Kidney (tissue), 14 donors: ENCODE data around the gene ADRA2C. TPM values are rescaled to one million over a fixed set of nuclear protein-coding genes. Genes with fewer than 3 reads are reported as not detected.

ENCODE experiments used
- DNase-seq, 5 donors: peaks; one replicate each; pipeline ENCODE4 v3.0.0-alpha.2; 2013 to 2020
- FAIRE-seq: peaks from 2 replicates; lab custom pipeline; 2012; peaks lifted over from hg19 to GRCh38; lab: Jason Lieb, UNC
- H3K27ac ChIP-seq, 2 donors: one replicate each; pipeline ENCODE4 v1.7.0; 2013; ENCODE audit warnings: low read depth in 2 of 2, low read length in 2 of 2, inconsistent platforms in 1 of 2
- H3K27me3 ChIP-seq: one replicate; pipeline ENCODE4 v1.7.1; 2013; ENCODE audit warnings: low read length, inconsistent platforms; ENCODE audit not compliant: control insufficient read depth, insufficient read depth
- H3K36me3 ChIP-seq, 3 donors: one replicate each; pipeline versions ENCODE4 v1.7.0 to v1.7.1; 2013; ENCODE audit warnings: low read length in 3 of 3, control low read depth in 1 of 3, inconsistent platforms in 1 of 3; ENCODE audit not compliant: insufficient read depth in 3 of 3, control insufficient read depth in 2 of 3
- H3K4me1 ChIP-seq, 3 donors: one replicate each; pipeline versions ENCODE4 v1.7.0 to v1.7.1; 2013; ENCODE audit warnings: low read length in 3 of 3, inconsistent platforms in 1 of 3, low read depth in 1 of 3; ENCODE audit not compliant: control insufficient read depth in 2 of 3, insufficient read depth in 2 of 3
- H3K4me3 ChIP-seq, 3 donors: one replicate each; pipeline versions ENCODE4 v1.7.0 to v1.8.1; 2013; ENCODE audit warnings: low read length in 3 of 3, control low read depth in 1 of 3, inconsistent platforms in 1 of 3
- H3K9ac ChIP-seq, 3 donors: one replicate each; pipeline versions ENCODE4 v1.7.0 to v1.7.1; 2013; ENCODE audit warnings: low read length in 3 of 3, control low read depth in 1 of 3, inconsistent platforms in 1 of 3
- H3K9me3 ChIP-seq, 3 donors: one replicate each; pipeline versions ENCODE4 v1.7.0 to v1.7.1; 2013; ENCODE audit warnings: low read length in 3 of 3, control low read depth in 1 of 3, inconsistent platforms in 1 of 3; ENCODE audit not compliant: control insufficient read depth in 2 of 3, insufficient read depth in 1 of 3
- CTCF ChIP-seq: IDR thresholded peaks from 3 replicates; pipeline ENCODE4 v1.5.1; 2012; ENCODE audit warnings: mild to moderate bottlenecking, moderate library complexity, borderline replicate concordance; ENCODE audit not compliant: insufficient read depth; ENCODE audit errors: extremely low read depth
- intact Hi-C: fragments of 100-400 bp; cut with DNase I; formaldehyde crosslinking; loops from one replicate; pipeline ENCODE4 v1.11.1; 2022
- polyA plus RNA-seq: library from polyadenylated mRNA; stranded (reverse); fragments of 350-450 nt; fragmentation: Illumina TruSeq; extraction: RNeasy Lipid Tissue Mini Kit (QIAGEN cat#74804); gene quantifications from one replicate; pipeline ENCODE4 v1.2.3, GENCODE V29; 2014; ENCODE audit warnings: low read depth, low replicate concordance; ENCODE audit not compliant: insufficient read depth
- total RNA-seq: library from RNA; stranded (reverse); fragmentation: NEBNext Ultra II Directional; extraction: Animal tissue kit (Norgen Biotek cat#: 25700); gene quantifications from one replicate; pipeline ENCODE4 v1.2.1, GENCODE V29; 2021
- donor health status: control.
- donor health status: control.
- donor health status: control.
- donor health status: control.
- donor health status: control.
- donor health status: DM: yes; HTN: yes; CAD: no.
- donor health status: Normal renal cell carcinoma (clear cell type).

ADRA2C gene
- total and polyA plus RNA-seq, 2 donors from 2014 or later: 21.9 to 36.2 TPM

- H3K4me3 ChIP-seq: no peak overlapping the region
- no peak for TF ChIP-seq CTCF
- no peaks in the 10 kb centered on the region for H3K9me3 ChIP-seq
- no peak overlapping the region for H3K9ac ChIP-seq
- no peaks in the 10 kb centered on the region for H3K4me1 ChIP-seq
- no peaks in the 10 kb centered on the region for H3K36me3 ChIP-seq
- intact Hi-C loops: no loop called here
- FAIRE-seq (no peak), DNase-seq (peak in 1 of 5 donors; percentile 66)
- no peaks in the 10 kb centered on the region for H3K27me3 ChIP-seq
- H3K27ac ChIP-seq: no peak overlapping the region
These were observed 43.4 kb downstream of the ADRA2C start for GRCh38 chr4:3809451-3810110.

GRCh38 chr4:3810111-3810680, 44.0 kb downstream of the ADRA2C start:
- no peaks in the 10 kb centered on the region for H3K36me3 ChIP-seq
- intact Hi-C loops: no loop called here
- H3K27me3 ChIP-seq: no peaks in the 10 kb centered on the region
- H3K4me1 ChIP-seq: no peaks in the 10 kb centered on the region
- peak in 1 of 5 donors; percentile 57 for DNase-seq
- no peaks in the 10 kb centered on the region for H3K9me3 ChIP-seq
- H3K9ac ChIP-seq: no peak overlapping the region
- no peak for FAIRE-seq
- H3K27ac ChIP-seq: no peak overlapping the region
- TF ChIP-seq CTCF: no peak
- H3K4me3 ChIP-seq: no peak overlapping the region

- TF ChIP-seq CTCF: no peak
These were observed 44.8 kb downstream of the ADRA2C start for GRCh38 chr4:3810796-3811485.

More at GRCh38 chr4:3810796-3811485, 44.8 kb downstream of the ADRA2C start:
- H3K27ac ChIP-seq: no peak overlapping the region
- H3K4me3 ChIP-seq: no peak overlapping the region
- H3K27me3 ChIP-seq: no peaks in the 10 kb centered on the region
- peak in 1 of 5 donors; percentile 29 for DNase-seq
- FAIRE-seq: no peak
- no peak overlapping the region for H3K9ac ChIP-seq
- no peaks in the 10 kb centered on the region for H3K4me1 ChIP-seq
- no peaks in the 10 kb centered on the region for H3K36me3 ChIP-seq
- H3K9me3 ChIP-seq: no peaks in the 10 kb centered on the region
- intact Hi-C loops: no loop called here
